Measurements from ENCODE around the gene PLXNA2.

DNA sequence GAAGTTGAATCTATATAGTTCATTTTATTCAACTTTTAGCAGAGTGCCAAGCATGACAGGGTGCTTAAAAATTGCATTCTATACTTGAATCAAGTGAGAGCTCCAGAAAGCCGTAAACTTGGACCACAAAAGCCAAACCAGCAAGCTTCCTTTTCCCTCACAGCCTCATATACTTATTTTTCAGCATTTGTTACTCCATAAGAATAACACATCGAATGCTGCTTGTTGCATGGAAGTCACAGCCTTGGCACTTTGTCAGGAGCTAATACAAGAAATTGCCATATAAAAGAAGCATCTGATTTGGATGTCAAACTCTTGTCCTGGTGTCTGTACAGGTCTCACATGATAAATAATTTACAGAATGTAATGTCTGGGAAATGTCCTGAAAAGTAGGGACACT is 87.4 kb downstream of the PLXNA2 start:
- no peak for TF ChIP-seq POLR2A (IDR thresholded peaks at IDR 0.05; ENCODE audit: insufficient read depth in 1 of 2, low read depth in 2 of 2, low read length in 2 of 2)
- TF ChIP-seq, protein P1, sequence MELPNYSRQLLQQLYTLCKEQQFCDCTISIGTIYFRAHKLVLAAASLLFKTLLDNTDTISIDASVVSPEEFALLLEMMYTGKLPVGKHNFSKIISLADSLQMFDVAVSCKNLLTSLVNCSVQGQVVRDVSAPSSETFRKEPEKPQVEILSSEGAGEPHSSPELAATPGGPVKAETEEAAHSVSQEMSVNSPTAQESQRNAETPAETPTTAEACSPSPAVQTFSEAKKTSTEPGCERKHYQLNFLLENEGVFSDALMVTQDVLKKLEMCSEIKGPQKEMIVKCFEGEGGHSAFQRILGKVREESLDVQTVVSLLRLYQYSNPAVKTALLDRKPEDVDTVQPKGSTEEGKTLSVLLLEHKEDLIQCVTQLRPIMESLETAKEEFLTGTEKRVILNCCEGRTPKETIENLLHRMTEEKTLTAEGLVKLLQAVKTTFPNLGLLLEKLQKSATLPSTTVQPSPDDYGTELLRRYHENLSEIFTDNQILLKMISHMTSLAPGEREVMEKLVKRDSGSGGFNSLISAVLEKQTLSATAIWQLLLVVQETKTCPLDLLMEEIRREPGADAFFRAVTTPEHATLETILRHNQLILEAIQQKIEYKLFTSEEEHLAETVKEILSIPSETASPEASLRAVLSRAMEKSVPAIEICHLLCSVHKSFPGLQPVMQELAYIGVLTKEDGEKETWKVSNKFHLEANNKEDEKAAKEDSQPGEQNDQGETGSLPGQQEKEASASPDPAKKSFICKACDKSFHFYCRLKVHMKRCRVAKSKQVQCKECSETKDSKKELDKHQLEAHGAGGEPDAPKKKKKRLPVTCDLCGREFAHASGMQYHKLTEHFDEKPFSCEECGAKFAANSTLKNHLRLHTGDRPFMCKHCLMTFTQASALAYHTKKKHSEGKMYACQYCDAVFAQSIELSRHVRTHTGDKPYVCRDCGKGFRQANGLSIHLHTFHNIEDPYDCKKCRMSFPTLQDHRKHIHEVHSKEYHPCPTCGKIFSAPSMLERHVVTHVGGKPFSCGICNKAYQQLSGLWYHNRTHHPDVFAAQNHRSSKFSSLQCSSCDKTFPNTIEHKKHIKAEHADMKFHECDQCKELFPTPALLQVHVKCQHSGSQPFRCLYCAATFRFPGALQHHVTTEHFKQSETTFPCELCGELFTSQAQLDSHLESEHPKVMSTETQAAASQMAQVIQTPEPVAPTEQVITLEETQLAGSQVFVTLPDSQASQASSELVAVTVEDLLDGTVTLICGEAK (IDR thresholded peaks at IDR 0.05): no peak
- TF ChIP-seq, protein P1 (CRISPR knock-in tag; IDR thresholded peaks at IDR 0.05): no peak
- no peak for TF ChIP-seq TAF1 (CRISPR knock-in tag; IDR thresholded peaks at IDR 0.05)
- TF ChIP-seq, protein P2, sequence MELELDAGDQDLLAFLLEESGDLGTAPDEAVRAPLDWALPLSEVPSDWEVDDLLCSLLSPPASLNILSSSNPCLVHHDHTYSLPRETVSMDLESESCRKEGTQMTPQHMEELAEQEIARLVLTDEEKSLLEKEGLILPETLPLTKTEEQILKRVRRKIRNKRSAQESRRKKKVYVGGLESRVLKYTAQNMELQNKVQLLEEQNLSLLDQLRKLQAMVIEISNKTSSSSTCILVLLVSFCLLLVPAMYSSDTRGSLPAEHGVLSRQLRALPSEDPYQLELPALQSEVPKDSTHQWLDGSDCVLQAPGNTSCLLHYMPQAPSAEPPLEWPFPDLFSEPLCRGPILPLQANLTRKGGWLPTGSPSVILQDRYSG (CRISPR knock-in tag; IDR thresholded peaks at IDR 0.05): no peak
- no peak for TF ChIP-seq NPAS2 (CRISPR knock-in tag; IDR thresholded peaks at IDR 0.05; ENCODE audit: borderline replicate concordance)
- no peak for TF ChIP-seq HNRNPH1 (optimal IDR thresholded peaks at IDR 0.05; ENCODE audit: low read depth, low read length)
- TF ChIP-seq GATAD2A (CRISPR knock-in tag; IDR thresholded peaks at IDR 0.05): no peak
- TF ChIP-seq EZH2 (conservative IDR thresholded peaks at IDR 0.05; ENCODE audit: low read depth, low read length): no peak
- TF ChIP-seq ZNF354B (CRISPR knock-in tag; IDR thresholded peaks at IDR 0.05): no peak

Measured in HepG2 (cell line).